ENCODE results near the gene NFKB1. TPM values are rescaled to one million over a fixed set of nuclear protein-coding genes. Genes with fewer than 3 reads are reported as not detected.

NFKB1 gene
- polyA plus RNA-seq, 1 donor from 2014 or later, result 8.6 TPM

DNA sequence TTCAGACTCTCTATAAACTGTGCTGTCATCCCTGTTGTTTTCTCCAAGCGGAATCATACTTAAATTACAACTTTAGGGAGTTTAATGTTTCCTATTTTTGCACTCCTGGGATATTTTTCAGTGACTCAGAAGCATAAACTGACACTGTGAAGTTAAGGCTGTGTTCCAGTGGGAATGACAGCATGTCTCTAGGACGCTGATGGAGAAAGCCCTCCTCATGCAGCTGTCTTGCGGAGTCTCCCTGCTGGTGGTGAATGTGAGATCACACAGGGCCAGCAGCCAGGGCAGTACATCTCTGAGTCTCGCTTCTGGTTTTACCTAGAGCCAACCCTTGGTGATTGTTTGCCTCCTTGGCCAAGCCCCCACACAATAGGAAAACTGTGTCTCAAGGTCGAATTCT, 53.3 kb downstream of the NFKB1 start:
- H2AFZ ChIP-seq (ENCODE audit: low read depth, low read length), result no peak overlapping the region

DNA sequence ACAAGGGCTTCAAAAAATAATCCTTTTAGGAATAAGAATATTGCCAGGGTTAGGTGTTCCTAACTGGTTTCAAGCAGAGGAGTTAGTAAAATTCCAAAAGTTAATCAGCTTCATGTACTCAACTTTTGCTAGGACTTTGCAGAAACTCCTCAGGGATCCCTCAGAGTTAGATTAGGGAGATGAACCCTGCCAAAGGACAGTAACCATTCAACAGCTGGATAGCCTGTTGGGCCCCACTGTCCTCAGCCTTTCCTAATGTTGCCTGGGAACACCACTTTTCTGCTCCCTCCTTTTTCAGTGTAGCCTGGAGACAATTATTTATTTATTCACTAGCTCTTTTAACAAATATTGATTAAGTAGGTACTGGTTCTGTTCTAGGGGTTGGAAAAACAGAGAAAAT, 53.8 kb downstream of the NFKB1 start:
- Histone ChIP-seq H3K27ac (ENCODE audit: low read length) (no peak overlapping the region), H3K79me2 (replicated peaks; ENCODE audit: insufficient read depth, low read length) (no peaks in the 10 kb centered on the region), H3K9ac (ENCODE audit: low read length) (no peak overlapping the region), H3K27me3 (ENCODE audit: insufficient read depth, low read depth, low read length) (no peaks in the 10 kb centered on the region), H3K4me2 (ENCODE audit: low read length) (no peak overlapping the region), H3K9me2 (ENCODE audit: insufficient read depth, low read length) (no peaks in the 10 kb centered on the region), H3K36me3 (ENCODE audit: insufficient read depth, low read length) (no peaks in the 10 kb centered on the region), H3K9me3 (ENCODE audit: low read length) (no peaks in the 10 kb centered on the region), H4K20me1 (ENCODE audit: insufficient read depth) (no peaks in the 10 kb centered on the region), H3K4me3 (ENCODE audit: low read length) (no peak overlapping the region), H3F3A (ENCODE audit: insufficient read depth, low read length, poor library complexity, severe bottlenecking) (no peaks in the 10 kb centered on the region), H2AFZ (ENCODE audit: low read depth, low read length) (no peak overlapping the region)
- no peak for TF ChIP-seq TAF1 (IDR thresholded peaks at IDR 0.05; ENCODE audit: low read depth)
- TF ChIP-seq RAD21 (conservative IDR thresholded peaks at IDR 0.05), result no peak
- no peak for TF ChIP-seq POLR2AphosphoS5 (IDR thresholded peaks at IDR 0.05)

More for the DNA sequence above, 53.3 kb downstream of the NFKB1 start:
- no peaks in the 10 kb centered on the region for H3F3A ChIP-seq (ENCODE audit: insufficient read depth, low read length, poor library complexity, severe bottlenecking)
- no peak overlapping the region for H3K9ac ChIP-seq (ENCODE audit: low read length)
- no peaks in the 10 kb centered on the region for H4K20me1 ChIP-seq (ENCODE audit: insufficient read depth)
- H3K9me3 ChIP-seq (ENCODE audit: low read length), result no peaks in the 10 kb centered on the region
- no peak overlapping the region for H3K4me2 ChIP-seq (ENCODE audit: low read length)
- no peak for TF ChIP-seq EP300 (conservative IDR thresholded peaks at IDR 0.05; ENCODE audit: poor library complexity, severe bottlenecking)
- no peak for TF ChIP-seq TAF1 (IDR thresholded peaks at IDR 0.05; ENCODE audit: low read depth)
- TF ChIP-seq RAD21 (conservative IDR thresholded peaks at IDR 0.05), result no peak
- no peak for TF ChIP-seq SMC3 (conservative IDR thresholded peaks at IDR 0.05; ENCODE audit: poor library complexity)
- no peak for TF ChIP-seq POLR2AphosphoS5 (IDR thresholded peaks at IDR 0.05)
- TF ChIP-seq, protein P1, sequence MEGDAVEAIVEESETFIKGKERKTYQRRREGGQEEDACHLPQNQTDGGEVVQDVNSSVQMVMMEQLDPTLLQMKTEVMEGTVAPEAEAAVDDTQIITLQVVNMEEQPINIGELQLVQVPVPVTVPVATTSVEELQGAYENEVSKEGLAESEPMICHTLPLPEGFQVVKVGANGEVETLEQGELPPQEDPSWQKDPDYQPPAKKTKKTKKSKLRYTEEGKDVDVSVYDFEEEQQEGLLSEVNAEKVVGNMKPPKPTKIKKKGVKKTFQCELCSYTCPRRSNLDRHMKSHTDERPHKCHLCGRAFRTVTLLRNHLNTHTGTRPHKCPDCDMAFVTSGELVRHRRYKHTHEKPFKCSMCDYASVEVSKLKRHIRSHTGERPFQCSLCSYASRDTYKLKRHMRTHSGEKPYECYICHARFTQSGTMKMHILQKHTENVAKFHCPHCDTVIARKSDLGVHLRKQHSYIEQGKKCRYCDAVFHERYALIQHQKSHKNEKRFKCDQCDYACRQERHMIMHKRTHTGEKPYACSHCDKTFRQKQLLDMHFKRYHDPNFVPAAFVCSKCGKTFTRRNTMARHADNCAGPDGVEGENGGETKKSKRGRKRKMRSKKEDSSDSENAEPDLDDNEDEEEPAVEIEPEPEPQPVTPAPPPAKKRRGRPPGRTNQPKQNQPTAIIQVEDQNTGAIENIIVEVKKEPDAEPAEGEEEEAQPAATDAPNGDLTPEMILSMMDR (IDR thresholded peaks at IDR 0.05; ENCODE audit: poor library complexity, severe bottlenecking), result no peak
- TF ChIP-seq EZH2 (IDR thresholded peaks at IDR 0.05; ENCODE audit: borderline replicate concordance, insufficient read depth, low read length, poor library complexity, severe bottlenecking), result no peak
- no peak for TF ChIP-seq MXI1 (conservative IDR thresholded peaks at IDR 0.05; ENCODE audit: poor library complexity, severe bottlenecking)
- TF ChIP-seq, protein P2, sequence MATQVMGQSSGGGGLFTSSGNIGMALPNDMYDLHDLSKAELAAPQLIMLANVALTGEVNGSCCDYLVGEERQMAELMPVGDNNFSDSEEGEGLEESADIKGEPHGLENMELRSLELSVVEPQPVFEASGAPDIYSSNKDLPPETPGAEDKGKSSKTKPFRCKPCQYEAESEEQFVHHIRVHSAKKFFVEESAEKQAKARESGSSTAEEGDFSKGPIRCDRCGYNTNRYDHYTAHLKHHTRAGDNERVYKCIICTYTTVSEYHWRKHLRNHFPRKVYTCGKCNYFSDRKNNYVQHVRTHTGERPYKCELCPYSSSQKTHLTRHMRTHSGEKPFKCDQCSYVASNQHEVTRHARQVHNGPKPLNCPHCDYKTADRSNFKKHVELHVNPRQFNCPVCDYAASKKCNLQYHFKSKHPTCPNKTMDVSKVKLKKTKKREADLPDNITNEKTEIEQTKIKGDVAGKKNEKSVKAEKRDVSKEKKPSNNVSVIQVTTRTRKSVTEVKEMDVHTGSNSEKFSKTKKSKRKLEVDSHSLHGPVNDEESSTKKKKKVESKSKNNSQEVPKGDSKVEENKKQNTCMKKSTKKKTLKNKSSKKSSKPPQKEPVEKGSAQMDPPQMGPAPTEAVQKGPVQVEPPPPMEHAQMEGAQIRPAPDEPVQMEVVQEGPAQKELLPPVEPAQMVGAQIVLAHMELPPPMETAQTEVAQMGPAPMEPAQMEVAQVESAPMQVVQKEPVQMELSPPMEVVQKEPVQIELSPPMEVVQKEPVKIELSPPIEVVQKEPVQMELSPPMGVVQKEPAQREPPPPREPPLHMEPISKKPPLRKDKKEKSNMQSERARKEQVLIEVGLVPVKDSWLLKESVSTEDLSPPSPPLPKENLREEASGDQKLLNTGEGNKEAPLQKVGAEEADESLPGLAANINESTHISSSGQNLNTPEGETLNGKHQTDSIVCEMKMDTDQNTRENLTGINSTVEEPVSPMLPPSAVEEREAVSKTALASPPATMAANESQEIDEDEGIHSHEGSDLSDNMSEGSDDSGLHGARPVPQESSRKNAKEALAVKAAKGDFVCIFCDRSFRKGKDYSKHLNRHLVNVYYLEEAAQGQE (IDR thresholded peaks at IDR 0.05; ENCODE audit: borderline replicate concordance), result no peak
- H3K4me3 ChIP-seq (ENCODE audit: low read length), result no peak overlapping the region
- H3K79me2 ChIP-seq (replicated peaks; ENCODE audit: insufficient read depth, low read length), result no peaks in the 10 kb centered on the region
- no peak overlapping the region for H3K27ac ChIP-seq (ENCODE audit: low read length)
- no peaks in the 10 kb centered on the region for H3K27me3 ChIP-seq (ENCODE audit: insufficient read depth, low read depth, low read length)
- no peaks in the 10 kb centered on the region for H3K36me3 ChIP-seq (ENCODE audit: insufficient read depth, low read length)
- H3K9me2 ChIP-seq (ENCODE audit: insufficient read depth, low read length), result no peaks in the 10 kb centered on the region

- Histone ChIP-seq H3F3A (ENCODE audit: insufficient read depth, low read length, poor library complexity, severe bottlenecking) (no peaks in the 10 kb centered on the region), H3K27me3 (ENCODE audit: insufficient read depth, low read depth, low read length) (no peaks in the 10 kb centered on the region), H3K9me2 (ENCODE audit: insufficient read depth, low read length) (no peaks in the 10 kb centered on the region), H3K36me3 (ENCODE audit: insufficient read depth, low read length) (no peaks in the 10 kb centered on the region), H3K27ac (ENCODE audit: low read length) (no peak overlapping the region), H3K79me2 (replicated peaks; ENCODE audit: insufficient read depth, low read length) (no peaks in the 10 kb centered on the region), H3K9ac (ENCODE audit: low read length) (no peak overlapping the region), H3K9me3 (ENCODE audit: low read length) (no peaks in the 10 kb centered on the region), H2AFZ (ENCODE audit: low read depth, low read length) (no peak overlapping the region), H3K4me3 (ENCODE audit: low read length) (no peak overlapping the region), H3K4me2 (ENCODE audit: low read length) (no peak overlapping the region), H4K20me1 (ENCODE audit: insufficient read depth) (no peaks in the 10 kb centered on the region)
- TF ChIP-seq EP300 (conservative IDR thresholded peaks at IDR 0.05; ENCODE audit: poor library complexity, severe bottlenecking), result no peak
- TF ChIP-seq MXI1 (conservative IDR thresholded peaks at IDR 0.05; ENCODE audit: poor library complexity, severe bottlenecking), result no peak
- TF ChIP-seq EZH2 (IDR thresholded peaks at IDR 0.05; ENCODE audit: borderline replicate concordance, insufficient read depth, low read length, poor library complexity, severe bottlenecking), result no peak
- no peak for TF ChIP-seq TAF1 (IDR thresholded peaks at IDR 0.05; ENCODE audit: low read depth)
- TF ChIP-seq, protein P2 (IDR thresholded peaks at IDR 0.05; ENCODE audit: borderline replicate concordance), result no peak
- TF ChIP-seq SMC3 (conservative IDR thresholded peaks at IDR 0.05; ENCODE audit: poor library complexity), result no peak
- no peak for TF ChIP-seq POLR2AphosphoS5 (IDR thresholded peaks at IDR 0.05)
Observed at GRCh38 chr4:102557636-102558035, 56.5 kb downstream of the NFKB1 start.
